ENCODE measurements around the gene HOXD3. TPM values are rescaled to one million over a fixed set of nuclear protein-coding genes. Genes with fewer than 3 reads are reported as not detected.

Gene HOXD3
- total and polyA plus RNA-seq, 8 donors = 0.15 to 1.0 (median 0.40) TPM; not detected in 1

GRCh38 chr2:176164611-176165369 is 7.7 kb downstream of the HOXD3 start:
- Histone ChIP-seq H3K4me1 (peaks cover 0 to 10% of the 10 kb centered on the region in 2 donors), H3K27ac (no peak overlapping the region), H3K27me3 (peaks cover 82 to 100% of the 10 kb centered on the region in 2 donors), H3K36me3 (no peaks in the 10 kb centered on the region), H3K9me3 (no peaks in the 10 kb centered on the region), H3K4me3 (no peak overlapping the region)
- TF ChIP-seq, protein P1, sequence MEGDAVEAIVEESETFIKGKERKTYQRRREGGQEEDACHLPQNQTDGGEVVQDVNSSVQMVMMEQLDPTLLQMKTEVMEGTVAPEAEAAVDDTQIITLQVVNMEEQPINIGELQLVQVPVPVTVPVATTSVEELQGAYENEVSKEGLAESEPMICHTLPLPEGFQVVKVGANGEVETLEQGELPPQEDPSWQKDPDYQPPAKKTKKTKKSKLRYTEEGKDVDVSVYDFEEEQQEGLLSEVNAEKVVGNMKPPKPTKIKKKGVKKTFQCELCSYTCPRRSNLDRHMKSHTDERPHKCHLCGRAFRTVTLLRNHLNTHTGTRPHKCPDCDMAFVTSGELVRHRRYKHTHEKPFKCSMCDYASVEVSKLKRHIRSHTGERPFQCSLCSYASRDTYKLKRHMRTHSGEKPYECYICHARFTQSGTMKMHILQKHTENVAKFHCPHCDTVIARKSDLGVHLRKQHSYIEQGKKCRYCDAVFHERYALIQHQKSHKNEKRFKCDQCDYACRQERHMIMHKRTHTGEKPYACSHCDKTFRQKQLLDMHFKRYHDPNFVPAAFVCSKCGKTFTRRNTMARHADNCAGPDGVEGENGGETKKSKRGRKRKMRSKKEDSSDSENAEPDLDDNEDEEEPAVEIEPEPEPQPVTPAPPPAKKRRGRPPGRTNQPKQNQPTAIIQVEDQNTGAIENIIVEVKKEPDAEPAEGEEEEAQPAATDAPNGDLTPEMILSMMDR (IDR thresholded peaks at IDR 0.05) = no peak
- ATAC-seq = no peak
- no peak for DNase-seq
- intact Hi-C loops (cut with DNase I) = no loop called here

DNA sequence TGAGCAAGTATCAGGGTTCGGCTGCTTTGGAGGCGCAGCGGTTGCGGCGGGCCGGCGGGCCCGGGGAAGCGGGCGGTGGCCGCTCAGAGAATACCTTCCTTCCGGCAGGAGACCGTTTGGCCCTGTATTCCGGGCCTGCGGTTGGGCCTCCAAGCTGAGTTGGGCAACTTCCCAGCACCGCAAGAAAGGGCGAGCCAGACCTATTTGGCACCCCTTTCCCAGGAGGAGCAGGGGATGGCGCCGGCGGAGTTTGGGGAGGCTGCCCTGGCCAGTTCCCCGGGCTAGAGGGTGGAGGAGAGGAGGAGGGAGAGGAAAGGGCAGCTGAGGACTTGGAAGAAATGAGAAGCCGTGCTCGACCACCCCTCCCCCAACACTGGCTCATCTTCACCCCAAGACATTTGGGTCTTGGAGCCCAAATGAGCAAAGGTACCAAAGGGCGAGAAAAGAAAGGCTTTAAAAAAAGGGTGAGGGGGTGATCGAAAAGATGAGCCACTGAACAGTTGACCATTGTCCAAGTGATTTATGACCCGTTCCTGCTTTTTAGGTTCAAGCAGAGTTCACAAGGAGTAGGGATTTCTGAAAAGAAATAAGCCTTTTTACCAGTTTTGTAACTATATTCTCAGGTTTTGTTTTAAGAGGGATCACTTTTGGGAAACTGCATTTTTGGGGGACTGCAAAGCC is 8.4 kb downstream of the HOXD3 start:
- Histone ChIP-seq H3K4me3 (no peak overlapping the region), H3K36me3 (no peaks in the 10 kb centered on the region), H3K27ac (no peak overlapping the region), H3K27me3 (peaks cover 79 to 100% of the 10 kb centered on the region in 2 donors), H3K4me1 (peaks cover 0 to 4% of the 10 kb centered on the region in 2 donors), H3K9me3 (no peaks in the 10 kb centered on the region)
- ATAC-seq = no peak
- TF ChIP-seq, protein P1 (IDR thresholded peaks at IDR 0.05) = no peak
- intact Hi-C loops (cut with DNase I) = no loop called here
- DNase-seq = no peak

DNA sequence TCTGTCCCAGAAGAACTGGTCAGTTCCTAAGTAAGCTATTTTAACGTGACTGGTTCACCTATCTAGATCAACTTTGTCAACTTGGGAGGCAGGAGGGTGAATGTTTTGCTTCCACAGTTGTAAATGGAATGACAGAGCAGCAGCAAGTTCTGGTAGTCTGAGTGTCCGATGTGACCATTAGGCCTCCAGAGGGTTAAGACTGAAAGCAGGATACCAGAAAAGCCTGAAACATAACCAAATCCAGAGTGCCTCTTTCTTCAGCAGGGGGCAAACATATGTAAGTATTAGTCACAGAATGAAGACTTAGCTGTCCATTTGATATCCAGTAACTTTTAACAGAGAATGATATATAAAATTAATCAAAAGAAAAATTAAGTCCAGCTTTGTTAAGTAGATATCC is 9.2 kb downstream of the HOXD3 start:
- Histone ChIP-seq H3K27me3 (peaks cover 79 to 100% of the 10 kb centered on the region in 2 donors), H3K9me3 (no peaks in the 10 kb centered on the region), H3K27ac (no peak overlapping the region), H3K4me3 (no peak overlapping the region), H3K36me3 (no peaks in the 10 kb centered on the region), H3K4me1 (no peaks in the 10 kb centered on the region)
- ATAC-seq (no peak), DNase-seq (no peak)
- intact Hi-C loops (cut with DNase I) = no loop called here
- TF ChIP-seq, protein P1 (IDR thresholded peaks at IDR 0.05) = no peak

DNA sequence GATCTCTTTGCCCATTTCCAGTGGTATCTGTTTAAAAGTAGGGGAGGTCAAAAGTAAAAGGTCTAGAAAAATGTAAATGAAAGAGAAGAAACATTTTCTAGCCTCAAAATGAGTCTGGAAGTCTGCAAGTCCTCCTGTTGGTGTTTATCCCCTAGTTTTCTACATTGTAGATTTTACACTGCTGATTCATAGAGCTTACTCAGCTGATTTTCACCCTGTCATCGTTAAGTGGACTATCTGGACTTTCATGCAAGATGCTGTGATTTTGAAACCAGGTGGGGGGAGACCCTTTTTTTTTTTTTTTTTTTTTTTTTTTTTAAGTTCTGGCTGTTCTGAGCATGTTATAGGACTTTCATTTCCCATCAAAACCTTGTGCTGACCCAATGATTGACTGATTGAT is 10.3 kb downstream of the HOXD3 start:
- DNase-seq (no peak), ATAC-seq (no peak)
- peaks cover 79 to 100% of the 10 kb centered on the region in 2 donors for H3K27me3 ChIP-seq
- H3K4me1 ChIP-seq = no peaks in the 10 kb centered on the region
- no peaks in the 10 kb centered on the region for H3K36me3 ChIP-seq
- H3K27ac ChIP-seq = no peak overlapping the region
- TF ChIP-seq, protein P1 (IDR thresholded peaks at IDR 0.05) = no peak
- no peak overlapping the region for H3K4me3 ChIP-seq
- no peaks in the 10 kb centered on the region for H3K9me3 ChIP-seq
- intact Hi-C loops (cut with DNase I) = no loop called here

GRCh38 chr2:176169181-176169580 is 12.1 kb downstream of the HOXD3 start:
- ATAC-seq (no peak), DNase-seq (peak in 1 of 4 donors; percentile 10)
- intact Hi-C loops (cut with DNase I) = no loop called here
- H3K9me3 ChIP-seq = no peaks in the 10 kb centered on the region
- no peak overlapping the region for H3K27ac ChIP-seq
- TF ChIP-seq, protein P1 (IDR thresholded peaks at IDR 0.05) = no peak
- H3K4me1 ChIP-seq = no peaks in the 10 kb centered on the region
- no peaks in the 10 kb centered on the region for H3K36me3 ChIP-seq
- peaks cover 79 to 100% of the 10 kb centered on the region in 2 donors for H3K27me3 ChIP-seq
- no peak overlapping the region for H3K4me3 ChIP-seq

Measured in left lung (tissue), 10 donors.